Gastrocnemius medialis (tissue), 4 donors: Measurements from ENCODE around the gene ZNF202.

Source experiments
- POLR2A ChIP-seq, 2 donors: fragments of 450-650 bp; IDR thresholded peaks; one replicate each; pipeline ENCODE4 v1.6.1; 2017; ENCODE audit warnings: antibody characterized with exemption in 2 of 2, mild to moderate bottlenecking in 2 of 2, moderate library complexity in 2 of 2
- TF ChIP-seq, protein P1 (sequence below), 5 experiments: fragments of 450-650 bp in 3 of 5; fragments of 200-600 bp in 2 of 5; sonication (generic) in 2 of 5; IDR thresholded peaks in 4 of 5; conservative IDR thresholded peaks in 1 of 5; 1 replicate in 4 of 5; 2 replicates in 1 of 5; pipeline ENCODE4 v1.5.1; 2016 to 2019; ENCODE audit warnings: antibody characterized with exemption in 5 of 5, mild to moderate bottlenecking in 3 of 5, moderate library complexity in 3 of 5

GRCh38 chr11:123778511-123778910, 37.1 kb upstream of the ZNF202 start:
- TF ChIP-seq, protein P1, sequence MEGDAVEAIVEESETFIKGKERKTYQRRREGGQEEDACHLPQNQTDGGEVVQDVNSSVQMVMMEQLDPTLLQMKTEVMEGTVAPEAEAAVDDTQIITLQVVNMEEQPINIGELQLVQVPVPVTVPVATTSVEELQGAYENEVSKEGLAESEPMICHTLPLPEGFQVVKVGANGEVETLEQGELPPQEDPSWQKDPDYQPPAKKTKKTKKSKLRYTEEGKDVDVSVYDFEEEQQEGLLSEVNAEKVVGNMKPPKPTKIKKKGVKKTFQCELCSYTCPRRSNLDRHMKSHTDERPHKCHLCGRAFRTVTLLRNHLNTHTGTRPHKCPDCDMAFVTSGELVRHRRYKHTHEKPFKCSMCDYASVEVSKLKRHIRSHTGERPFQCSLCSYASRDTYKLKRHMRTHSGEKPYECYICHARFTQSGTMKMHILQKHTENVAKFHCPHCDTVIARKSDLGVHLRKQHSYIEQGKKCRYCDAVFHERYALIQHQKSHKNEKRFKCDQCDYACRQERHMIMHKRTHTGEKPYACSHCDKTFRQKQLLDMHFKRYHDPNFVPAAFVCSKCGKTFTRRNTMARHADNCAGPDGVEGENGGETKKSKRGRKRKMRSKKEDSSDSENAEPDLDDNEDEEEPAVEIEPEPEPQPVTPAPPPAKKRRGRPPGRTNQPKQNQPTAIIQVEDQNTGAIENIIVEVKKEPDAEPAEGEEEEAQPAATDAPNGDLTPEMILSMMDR (IDR thresholded peaks at IDR 0.05 in 4 of 5, conservative IDR thresholded peaks at IDR 0.05 in 1 of 5): no peak
- TF ChIP-seq POLR2A (IDR thresholded peaks at IDR 0.05): no peak
